Esophagus muscularis mucosa (tissue), 4 donors: ENCODE results near the gene VWC2L. TPM values are rescaled to one million over a fixed set of nuclear protein-coding genes. Genes with fewer than 3 reads are reported as not detected.

Experiments
- DNase-seq: peaks from one replicate; pipeline ENCODE4 v3.0.0-alpha.2; 2017; ENCODE audit errors: extremely low spot score
- H3K27ac ChIP-seq, 4 donors: fragments of 200-600 bp; sonication (generic); replicated peaks in 1 of 4; 1 replicate in 3 of 4; 2 replicates in 1 of 4; pipeline ENCODE4 v1.5.1; 2016 to 2019; ENCODE audit warnings: mild to moderate bottlenecking in 1 of 4
- H3K27me3 ChIP-seq, 4 donors: fragments of 200-600 bp; sonication (generic); one replicate each; pipeline versions ENCODE4 v1.5.1 to v1.6.0; 2016 to 2019
- H3K36me3 ChIP-seq, 4 donors: fragments of 200-600 bp; sonication (generic); one replicate each; pipeline ENCODE4 v1.5.1; 2016 to 2019
- H3K4me1 ChIP-seq, 4 donors: fragments of 200-600 bp; sonication (generic); one replicate each; pipeline ENCODE4 v1.5.1; 2016 to 2019
- H3K4me3 ChIP-seq, 4 donors: fragments of 200-600 bp; sonication (generic); 1 replicate in 2 of 4; 2 replicates in 2 of 4; pipeline ENCODE4 v1.5.1; 2016 to 2019; ENCODE audit warnings: mild to moderate bottlenecking in 4 of 4, moderate library complexity in 1 of 4
- H3K9me3 ChIP-seq, 4 donors: fragments of 200-600 bp; sonication (generic); 1 replicate in 3 of 4; 2 replicates in 1 of 4; pipeline ENCODE4 v1.5.1; 2016 to 2019
- CTCF ChIP-seq, 3 experiments: fragments of 200-600 bp in 2 of 3; fragments of 450-650 bp in 1 of 3; sonication (generic) in 2 of 3; IDR thresholded peaks; one replicate each; pipeline ENCODE4 v1.5.1; 2017 to 2019; ENCODE audit warnings: antibody characterized with exemption in 3 of 3, mild to moderate bottlenecking in 2 of 3, moderate library complexity in 1 of 3
- EP300 ChIP-seq: sonication (generic); formaldehyde crosslinking; IDR thresholded peaks from one replicate; pipeline ENCODE4 v1.6.1; 2017; ENCODE audit warnings: antibody characterized with exemption
- POLR2A ChIP-seq: fragments of 450-650 bp; IDR thresholded peaks from one replicate; pipeline ENCODE4 v1.6.1; 2017; ENCODE audit warnings: antibody characterized with exemption, moderate library complexity, mild to moderate bottlenecking, low read depth
- POLR2AphosphoS5 ChIP-seq, 2 donors: sonication (generic); formaldehyde crosslinking; IDR thresholded peaks; one replicate each; pipeline ENCODE4 v1.6.1; 2017; ENCODE audit warnings: antibody characterized with exemption in 2 of 2
- WGBS: methylation state at CpG from one replicate; pipeline ENCODE4 v1.1.5; 2018; 5-methylcytosine and 5-hydroxymethylcytosine counted together
- intact Hi-C: fragments of 100-400 bp; cut with DNase I; formaldehyde crosslinking; loops from one replicate; pipeline ENCODE4 v1.15.1; 2023
- total RNA-seq, 4 donors: library from RNA; depleted of rRNA; stranded (reverse); fragments of >200 nt; gene quantifications; one replicate each; pipeline versions ENCODE4 v1.1.0 to v1.2.1, GENCODE V29; 2016

Gene VWC2L
- total RNA-seq, 4 donors from 2014 or later = 0.11 TPM; not detected in 3

GRCh38 chr2:214624166-214624760, 213.4 kb downstream of the VWC2L start:
- H3K4me1 ChIP-seq = no peaks in the 10 kb centered on the region
- no peaks in the 10 kb centered on the region for H3K27me3 ChIP-seq
- WGBS = 78% methylated on average over 3 of the region's 3 CpGs

DNA sequence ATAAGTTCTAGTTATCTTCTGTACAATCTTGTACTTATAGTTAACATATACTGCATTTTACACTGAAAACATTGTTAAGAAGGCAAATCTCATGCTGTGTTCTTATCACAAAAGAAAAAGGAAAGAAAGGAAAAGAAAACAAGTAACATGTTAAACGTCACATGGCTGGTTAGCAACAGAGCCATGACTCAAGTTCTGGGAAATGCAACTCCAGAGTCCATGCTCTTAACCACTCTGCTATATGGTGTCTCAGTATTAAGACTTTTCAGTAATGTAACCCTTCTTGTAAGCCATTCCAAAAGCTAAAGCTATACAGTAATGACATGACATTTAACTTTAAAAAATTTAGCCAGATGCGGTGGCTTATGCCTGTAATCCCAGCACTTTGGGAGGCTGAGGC, 217.2 kb downstream of the VWC2L start:
- intact Hi-C loops = no loop called here
- peaks cover 0 to 6% (median 0%) of the 10 kb centered on the region in 4 donors for H3K4me1 ChIP-seq
- WGBS = 81% methylated on average over 2 of the region's 2 CpGs

More at GRCh38 chr2:214624166-214624760, 213.4 kb downstream of the VWC2L start:
- Histone ChIP-seq H3K27ac (no peak overlapping the region), H3K36me3 (no peaks in the 10 kb centered on the region), H3K4me3 (no peak overlapping the region), H3K9me3 (no peaks in the 10 kb centered on the region)
- TF ChIP-seq EP300 (no peak), POLR2A (no peak), CTCF (IDR thresholded peaks at IDR 0.05) (no peak), POLR2AphosphoS5 (IDR thresholded peaks at IDR 0.05) (no peak)
- DNase-seq = no peak
- intact Hi-C loops = no loop called here

More for the DNA sequence above, 217.2 kb downstream of the VWC2L start:
- H3K36me3 ChIP-seq = no peaks in the 10 kb centered on the region
- H3K4me3 ChIP-seq = no peak overlapping the region
- H3K27me3 ChIP-seq = no peaks in the 10 kb centered on the region
- H3K9me3 ChIP-seq = no peaks in the 10 kb centered on the region
- no peak for TF ChIP-seq CTCF (IDR thresholded peaks at IDR 0.05)
- TF ChIP-seq EP300 = no peak
- TF ChIP-seq POLR2A = no peak
- TF ChIP-seq POLR2AphosphoS5 (IDR thresholded peaks at IDR 0.05) = no peak
- DNase-seq = no peak
- no peak overlapping the region for H3K27ac ChIP-seq
